BJ (cell line): Measurements from ENCODE around the gene C22orf39. TPM values are rescaled to one million over a fixed set of nuclear protein-coding genes. Genes with fewer than 3 reads are reported as not detected.
A peak's percentile ranks its signal among the peaks of the same experiment; 100 is the strongest.

Experiments
- CTCF ChIA-PET: fragments of 350-600 bp; formaldehyde crosslinking; extraction: SDS; loops from one replicate; lab custom pipeline; 2021; ENCODE audit warnings: antibody characterized with exemption, inconsistent platforms; lab: Yijun Ruan, JAX
- POLR2A ChIA-PET: fragments of 300-600 bp; sonication (Branson Sonifier 250); formaldehyde crosslinking; extraction: SDS; loops from one replicate; lab custom pipeline; 2021; ENCODE audit warnings: antibody characterized with exemption; lab: Charles Lee
- DNase-seq: peaks from one replicate; pipeline ENCODE4 v3.0.0-alpha.2; 2011; ENCODE audit warnings: low read depth
- H3K27me3 ChIP-seq: 2 replicates; pipeline ENCODE4 v1.6.0; 2011; ENCODE audit warnings: low read length; ENCODE audit not compliant: control insufficient read depth, insufficient read depth
- H3K36me3 ChIP-seq: 2 replicates; pipeline ENCODE4 v1.5.1; 2011; ENCODE audit warnings: low read length; ENCODE audit not compliant: control insufficient read depth, insufficient read depth
- H3K4me3 ChIP-seq: 2 replicates; pipeline ENCODE4 v1.5.1; 2011; ENCODE audit warnings: low read depth, mild to moderate bottlenecking, control low read depth, low read length
- polyA plus RNA-seq: library from polyadenylated mRNA; depleted of rRNA; stranded (reverse); fragments of >200 nt; gene quantifications from 2 replicates; pipeline ENCODE4 v1.2.3, GENCODE V29; 2011
- TF ChIP-seq, protein P1 (sequence below): IDR thresholded peaks from 2 replicates; pipeline ENCODE4 v1.5.1; 2011; ENCODE audit warnings: low read depth, mild to moderate bottlenecking, control low read depth, inconsistent platforms, low read length, moderate library complexity; ENCODE audit not compliant: insufficient read depth

C22orf39 gene
- polyA plus RNA-seq, 1 experiment = 16.3 TPM

DNA sequence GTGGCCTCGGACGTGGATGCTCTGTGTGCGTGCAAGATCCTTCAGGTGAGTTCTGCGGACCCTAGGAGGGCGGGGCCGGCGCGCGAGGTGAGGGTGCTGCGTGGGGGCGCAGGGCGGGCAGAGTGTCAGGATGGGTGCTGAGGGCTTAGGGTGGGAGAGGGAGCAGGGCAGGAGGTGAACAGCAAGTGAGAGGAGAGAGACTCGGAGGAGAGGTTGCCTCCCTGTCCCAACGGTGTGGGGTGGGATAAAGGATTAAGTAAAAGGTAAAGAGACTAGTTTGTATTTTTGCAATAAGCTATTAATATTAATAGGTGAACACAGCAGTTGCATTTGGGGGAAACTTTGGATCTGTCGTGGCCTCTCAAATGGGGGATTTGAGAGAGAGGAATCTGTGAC lies 32.7 kb upstream of the C22orf39 start:
- TF ChIP-seq, protein P1, sequence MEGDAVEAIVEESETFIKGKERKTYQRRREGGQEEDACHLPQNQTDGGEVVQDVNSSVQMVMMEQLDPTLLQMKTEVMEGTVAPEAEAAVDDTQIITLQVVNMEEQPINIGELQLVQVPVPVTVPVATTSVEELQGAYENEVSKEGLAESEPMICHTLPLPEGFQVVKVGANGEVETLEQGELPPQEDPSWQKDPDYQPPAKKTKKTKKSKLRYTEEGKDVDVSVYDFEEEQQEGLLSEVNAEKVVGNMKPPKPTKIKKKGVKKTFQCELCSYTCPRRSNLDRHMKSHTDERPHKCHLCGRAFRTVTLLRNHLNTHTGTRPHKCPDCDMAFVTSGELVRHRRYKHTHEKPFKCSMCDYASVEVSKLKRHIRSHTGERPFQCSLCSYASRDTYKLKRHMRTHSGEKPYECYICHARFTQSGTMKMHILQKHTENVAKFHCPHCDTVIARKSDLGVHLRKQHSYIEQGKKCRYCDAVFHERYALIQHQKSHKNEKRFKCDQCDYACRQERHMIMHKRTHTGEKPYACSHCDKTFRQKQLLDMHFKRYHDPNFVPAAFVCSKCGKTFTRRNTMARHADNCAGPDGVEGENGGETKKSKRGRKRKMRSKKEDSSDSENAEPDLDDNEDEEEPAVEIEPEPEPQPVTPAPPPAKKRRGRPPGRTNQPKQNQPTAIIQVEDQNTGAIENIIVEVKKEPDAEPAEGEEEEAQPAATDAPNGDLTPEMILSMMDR = no peak
- ChIA-PET CTCF (interaction anchor here (0.9 to 1.2 kb wide), 2 partner anchors 13 to 334 kb away, joined by 3 read pairs; no protein-coding TSS in a partner anchor), POLR2A (interaction anchor here (0.9 kb wide), 1 partner anchor 12 kb away, joined by 4 read pairs; no protein-coding TSS in a partner anchor)
- no peaks in the 10 kb centered on the region for H3K27me3 ChIP-seq
- no peaks in the 10 kb centered on the region for H3K36me3 ChIP-seq
- H3K4me3 ChIP-seq = peak overlapping the region; percentile 63
- DNase-seq = no peak

DNA sequence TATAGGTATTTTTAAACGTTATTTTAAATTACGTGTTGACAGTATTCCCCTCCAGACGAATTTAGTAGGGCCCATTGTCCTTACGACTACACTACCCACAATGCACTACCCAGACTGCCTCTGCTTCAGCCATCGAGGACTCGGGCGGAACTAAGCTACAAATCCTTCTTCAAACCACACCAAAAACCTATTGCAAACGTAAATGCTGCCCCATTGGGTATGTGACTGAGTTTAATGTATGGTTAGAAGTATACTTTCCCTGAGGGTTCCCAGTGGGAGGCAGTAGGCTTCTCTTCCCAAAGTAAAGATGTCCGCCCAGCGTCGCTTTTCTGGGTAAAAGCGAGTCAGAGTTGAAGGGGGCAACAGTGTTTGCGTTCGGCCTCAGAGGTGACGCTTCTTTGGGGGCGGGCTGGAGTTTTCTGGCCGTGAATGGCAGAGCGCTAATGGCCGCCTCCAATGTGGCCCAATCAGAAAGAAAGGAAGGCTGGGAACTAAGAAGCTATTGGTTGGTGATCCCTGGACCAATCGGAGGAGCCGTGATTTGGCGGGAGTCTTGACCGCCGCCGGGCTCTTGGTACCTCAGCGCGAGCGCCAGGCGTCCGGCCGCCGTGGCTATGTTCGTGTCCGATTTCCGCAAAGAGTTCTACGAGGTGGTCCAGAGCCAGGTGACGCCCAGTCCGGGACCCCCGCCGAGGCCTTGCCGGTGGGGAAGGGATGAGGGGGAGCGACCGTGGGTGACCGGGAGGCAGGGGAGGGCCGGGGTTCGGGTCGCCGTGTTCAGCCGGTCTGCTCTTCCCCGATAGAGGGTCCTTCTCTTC lies 32.1 kb upstream of the C22orf39 start, which contains the start of gene CDC45:
CDC45 (plus strand) TSS at position 566 of the 818 bp plus-strand sequence; CDS start at position 615, 49 bp downstream.
- Histone ChIP-seq H3K36me3 (peaks cover 2% of the 10 kb centered on the region), H3K27me3 (no peaks in the 10 kb centered on the region), H3K4me3 (peak within 1 kb of the TSS; percentile 89)
- ChIA-PET POLR2A (interaction anchor here (0.9 kb wide), 1 partner anchor 11 kb away, joined by 4 read pairs; no protein-coding TSS in a partner anchor), CTCF (interaction anchor here (0.8 to 1.2 kb wide), 3 partner anchors 14 to 334 kb away, joined by 3 read pairs; no protein-coding TSS in a partner anchor)
- TF ChIP-seq, protein P1 = no peak
- peak; percentile 97 for DNase-seq

DNA sequence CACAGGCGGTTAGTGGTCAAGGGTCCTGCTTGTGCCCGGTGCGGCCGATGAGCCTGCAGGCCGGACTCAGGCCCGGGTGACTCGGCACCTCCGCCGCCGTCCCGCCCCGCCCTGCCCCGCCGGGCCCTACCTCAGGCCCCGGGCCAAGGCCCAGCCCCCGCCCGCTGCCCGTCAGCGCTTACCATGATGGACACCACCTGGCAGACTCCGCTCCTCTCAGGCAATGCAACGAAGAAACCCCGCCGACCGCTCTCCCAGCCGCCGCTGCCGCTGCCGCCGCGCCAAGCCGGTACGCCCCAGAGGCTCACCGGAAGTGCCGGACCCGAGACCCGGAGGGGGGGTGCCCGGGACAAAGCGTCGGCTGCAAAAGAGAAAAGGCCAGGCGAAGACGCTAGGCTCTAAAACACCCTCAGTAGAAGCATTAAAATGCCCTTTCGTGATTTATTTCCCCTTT lies 31.4 kb upstream of the C22orf39 start, which contains the start of gene UFD1:
UFD1 (minus strand) TSS at position 293 of the 454 bp plus-strand sequence; CDS start at position 185, 108 bp downstream.
- H3K27me3 ChIP-seq = no peaks in the 10 kb centered on the region
- CTCF ChIA-PET = interaction anchor here (0.8 to 1.3 kb wide), 2 partner anchors 151 to 299 kb away, joined by 3 to 4 read pairs; no protein-coding TSS in a partner anchor
- POLR2A ChIA-PET = no interaction called here
- H3K4me3 ChIP-seq = peak within 1 kb of the TSS; percentile 89
- H3K36me3 ChIP-seq = peaks cover 4% of the 10 kb centered on the region
- TF ChIP-seq, protein P1 = no peak
- no peak for DNase-seq

DNA sequence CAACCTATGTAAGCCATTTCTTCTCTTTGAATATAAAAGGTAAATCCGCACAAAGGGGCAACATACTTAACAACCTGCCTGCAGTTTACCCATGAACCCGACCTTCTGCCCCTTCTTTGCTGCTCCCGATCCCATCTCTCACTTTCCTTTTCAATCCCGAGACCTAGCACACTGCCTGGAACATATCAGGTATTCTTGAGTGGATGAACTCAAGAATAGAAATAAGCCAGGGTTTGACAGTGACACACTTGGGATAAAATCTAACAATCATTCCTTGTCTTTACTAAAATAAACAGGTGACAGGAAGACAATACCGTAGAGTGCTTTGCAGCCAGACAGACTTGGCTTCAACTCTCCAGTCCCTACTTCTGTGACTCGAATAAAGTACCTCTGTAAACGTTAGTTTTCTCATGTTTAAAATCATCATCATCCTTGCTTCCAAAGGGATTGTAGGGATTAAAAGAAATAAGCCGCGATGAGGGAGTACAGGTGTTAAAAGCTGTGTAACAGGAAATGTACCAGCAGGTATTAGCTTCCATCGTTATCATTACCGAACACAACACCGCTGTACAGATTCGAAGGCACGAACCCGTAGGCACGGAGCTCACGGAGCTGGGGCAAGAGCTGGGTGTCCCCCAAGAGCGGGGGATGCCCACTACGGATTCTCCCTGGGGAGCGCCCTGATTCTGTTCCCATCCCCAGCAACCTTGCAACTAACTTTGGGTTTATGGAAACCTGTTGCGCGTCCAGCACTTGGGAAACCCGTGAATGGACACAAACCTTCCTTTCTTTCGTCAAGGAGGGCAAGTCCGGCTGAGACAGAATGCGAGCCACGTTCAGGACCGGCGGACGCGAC lies 30.8 kb upstream of the C22orf39 start:
- ChIA-PET POLR2A (no interaction called here), CTCF (interaction anchor here (0.7 to 1.4 kb wide), 4 partner anchors 45 to 333 kb away, joined by 4 to 5 read pairs (median 4); partner anchors contain the start of gene ESS2)
- TF ChIP-seq, protein P1 = no peak
- peaks cover 6% of the 10 kb centered on the region for H3K36me3 ChIP-seq
- no peaks in the 10 kb centered on the region for H3K27me3 ChIP-seq
- DNase-seq = no peak
- H3K4me3 ChIP-seq = peak overlapping the region; percentile 89
